GM19238 (cell line): Measurements from ENCODE around the gene MED27.
"Not testable (repeated sequence)": the region's sequence is repeated elsewhere in the genome, so short reads cannot be mapped to it uniquely, and the experiment has no call there.

Experiments
- DNase-seq: peaks from one replicate; pipeline ENCODE4 v3.0.0; 2011; ENCODE audit warnings: low spot score; ENCODE audit not compliant: insufficient read length

Gene MED27

DNA sequence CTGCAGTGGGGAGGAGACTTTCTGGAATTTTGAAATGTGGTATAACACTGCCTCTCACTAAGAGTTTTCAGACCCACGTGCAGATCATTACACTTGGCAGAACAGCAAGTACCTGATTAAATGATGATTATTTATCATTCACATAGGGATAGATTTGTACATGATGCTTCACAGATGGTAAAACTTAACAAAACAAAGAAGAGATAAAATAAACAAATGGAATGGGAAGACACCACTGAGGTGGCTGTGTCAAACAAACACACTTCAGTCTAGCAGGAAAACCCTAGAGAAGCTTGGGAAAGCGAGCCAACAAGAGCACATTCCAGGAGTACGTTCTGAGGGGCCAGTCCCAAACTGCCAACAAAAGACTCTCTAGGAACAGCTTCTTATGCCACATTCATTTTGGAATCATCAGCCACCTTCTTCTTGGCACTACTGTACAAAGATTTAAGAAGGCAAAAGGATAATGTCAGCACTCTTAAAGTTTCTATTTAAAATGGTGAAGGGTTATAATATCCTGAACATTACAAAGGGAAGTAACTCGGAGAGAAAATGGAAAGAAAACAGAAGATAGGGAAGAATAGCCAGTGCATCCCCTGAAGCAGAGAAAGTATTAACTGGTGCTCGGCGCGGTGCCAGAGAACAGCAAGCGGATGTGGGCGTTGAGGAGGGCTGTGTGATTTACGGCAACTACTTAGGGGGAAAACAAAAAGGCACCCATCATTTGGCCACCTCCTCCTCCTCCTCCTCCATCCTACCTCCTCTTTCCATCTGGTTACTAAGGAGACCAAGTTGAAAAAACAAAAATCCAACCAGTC lies 1.6 kb downstream of the MED27 start:
- DNase-seq: no peak

- no peak for DNase-seq
Observed at GRCh38 chr9:132075853-132076252, 3.8 kb downstream of the MED27 start.

- DNase-seq: no peak
Observed at GRCh38 chr9:132074736-132075135, 4.9 kb downstream of the MED27 start.

DNA sequence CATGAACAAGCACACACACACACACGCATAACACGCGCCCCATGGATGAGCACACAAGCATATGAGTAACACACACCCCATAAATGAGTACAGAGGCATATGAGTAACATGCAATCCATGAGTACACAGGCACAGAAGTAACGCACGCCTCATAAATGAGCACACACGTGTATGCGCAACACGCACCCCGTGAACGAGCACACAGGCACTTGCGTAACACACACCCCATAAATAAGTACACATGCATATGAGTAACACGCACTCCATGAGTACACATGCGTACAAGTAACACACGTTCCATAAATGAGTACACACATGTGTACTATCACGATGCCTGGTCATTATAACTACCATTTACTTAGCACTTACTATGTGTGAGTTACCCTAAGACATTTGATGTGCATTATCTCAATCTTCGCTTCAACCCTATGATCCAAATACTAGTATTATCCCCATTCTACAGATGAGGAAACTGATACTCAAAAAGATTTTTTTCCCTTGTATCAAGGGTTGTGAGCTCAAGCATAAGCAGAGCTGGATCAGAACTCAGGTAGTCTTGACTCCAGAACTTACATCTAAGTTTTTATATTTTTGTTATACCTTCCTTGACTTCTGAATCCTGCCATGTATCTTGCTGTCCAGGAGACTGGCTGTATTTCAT lies 7.7 kb downstream of the MED27 start:
- no peak for DNase-seq

GRCh38 chr9:132069046-132069898 lies 10.4 kb downstream of the MED27 start:
- DNase-seq: no peak

DNA sequence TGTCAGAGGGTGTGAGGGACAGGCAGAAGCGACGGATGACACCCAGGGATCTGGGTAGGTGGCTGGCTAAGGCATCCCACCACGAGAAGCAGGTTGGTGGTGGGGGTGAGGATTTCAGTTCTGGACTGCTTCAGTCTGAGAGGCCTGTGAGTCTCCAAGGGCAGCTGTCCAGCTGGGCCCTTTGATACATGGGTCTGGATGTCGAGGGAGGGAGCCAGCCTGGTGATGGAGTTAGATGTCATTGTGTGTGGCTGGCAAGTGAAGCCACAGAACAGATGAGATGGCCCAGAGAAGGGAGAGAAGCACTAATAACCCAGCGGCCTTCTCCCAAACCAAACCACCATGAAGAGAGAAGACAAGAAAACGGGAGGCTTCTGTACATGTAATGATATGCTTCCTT lies 11.1 kb downstream of the MED27 start:
- no peak for DNase-seq

GRCh38 chr9:132066511-132066910 lies 13.2 kb downstream of the MED27 start:
- DNase-seq: no peak

GRCh38 chr9:132066057-132066456 lies 13.6 kb downstream of the MED27 start:
- no peak for DNase-seq

GRCh38 chr9:132063281-132063680 lies 16.4 kb downstream of the MED27 start:
- no peak for DNase-seq

- DNase-seq: no peak
Observed at GRCh38 chr9:132062806-132063205, 16.9 kb downstream of the MED27 start.

DNA sequence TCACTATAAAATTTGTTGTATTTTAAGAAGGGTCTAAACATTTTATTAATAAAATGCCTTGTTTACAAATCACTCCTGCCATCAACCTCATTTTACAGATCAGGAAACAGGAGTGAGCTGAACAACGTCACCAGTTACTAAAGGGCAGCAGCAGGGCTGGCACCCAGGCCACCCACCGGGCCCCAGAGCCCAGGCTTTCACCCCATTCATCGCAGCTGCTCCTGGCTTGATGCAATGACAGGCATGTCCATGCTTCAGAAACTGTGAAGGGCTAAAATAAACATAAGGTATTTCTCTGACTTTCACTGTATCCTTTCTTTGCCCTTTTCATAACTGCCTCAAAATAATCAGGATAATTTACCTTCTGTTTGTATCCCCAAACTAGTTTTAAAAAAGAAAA lies 18.1 kb downstream of the MED27 start:
- DNase-seq: no peak

DNA sequence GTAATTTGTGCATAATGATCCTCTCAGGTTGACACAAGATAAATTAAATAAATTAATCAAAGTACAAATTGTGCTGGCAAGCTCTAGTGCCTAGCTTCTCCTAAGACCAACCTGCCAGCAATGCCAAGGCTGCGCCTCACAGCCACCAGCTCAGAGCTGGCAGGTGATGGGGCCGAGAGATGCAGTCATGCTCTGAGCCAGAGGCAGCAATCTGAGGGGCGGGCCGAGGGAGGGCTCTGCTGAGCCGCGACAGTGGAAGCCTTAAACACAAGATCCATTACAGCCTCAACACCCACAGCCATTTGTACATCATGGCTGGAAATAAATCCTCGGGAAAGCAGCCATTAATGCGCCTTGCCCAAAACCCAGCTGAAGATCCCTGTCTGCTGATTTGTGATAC lies 20.3 kb downstream of the MED27 start:
- DNase-seq: no peak

- DNase-seq: not testable (repeated sequence)
Observed at GRCh38 chr9:132058226-132058625, 21.4 kb downstream of the MED27 start.

- no peak for DNase-seq
Observed at GRCh38 chr9:132056717-132057560, 22.7 kb downstream of the MED27 start.

DNA sequence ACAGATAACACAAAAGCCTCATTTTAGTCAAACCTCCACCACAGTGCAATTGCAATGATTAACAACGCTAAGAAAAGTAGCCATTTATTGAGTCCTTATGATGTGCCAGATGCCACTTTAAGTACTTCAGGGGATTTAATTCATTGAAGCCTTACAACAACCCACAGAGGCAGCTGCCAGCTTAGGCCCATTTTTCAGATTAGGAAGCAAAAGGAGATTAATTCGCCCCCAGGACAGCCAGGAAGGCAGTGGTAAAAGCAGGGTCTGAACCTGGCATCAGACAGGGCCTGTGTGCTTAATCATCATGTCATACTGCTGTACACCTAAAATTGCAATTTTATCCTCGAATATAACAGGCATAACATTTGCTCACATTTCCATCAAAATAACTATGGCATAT lies 23.9 kb downstream of the MED27 start:
- DNase-seq: no peak

GRCh38 chr9:132054024-132054423 lies 25.6 kb downstream of the MED27 start:
- no peak for DNase-seq

GRCh38 chr9:132049900-132050299 lies 29.8 kb downstream of the MED27 start:
- DNase-seq: no peak

DNA sequence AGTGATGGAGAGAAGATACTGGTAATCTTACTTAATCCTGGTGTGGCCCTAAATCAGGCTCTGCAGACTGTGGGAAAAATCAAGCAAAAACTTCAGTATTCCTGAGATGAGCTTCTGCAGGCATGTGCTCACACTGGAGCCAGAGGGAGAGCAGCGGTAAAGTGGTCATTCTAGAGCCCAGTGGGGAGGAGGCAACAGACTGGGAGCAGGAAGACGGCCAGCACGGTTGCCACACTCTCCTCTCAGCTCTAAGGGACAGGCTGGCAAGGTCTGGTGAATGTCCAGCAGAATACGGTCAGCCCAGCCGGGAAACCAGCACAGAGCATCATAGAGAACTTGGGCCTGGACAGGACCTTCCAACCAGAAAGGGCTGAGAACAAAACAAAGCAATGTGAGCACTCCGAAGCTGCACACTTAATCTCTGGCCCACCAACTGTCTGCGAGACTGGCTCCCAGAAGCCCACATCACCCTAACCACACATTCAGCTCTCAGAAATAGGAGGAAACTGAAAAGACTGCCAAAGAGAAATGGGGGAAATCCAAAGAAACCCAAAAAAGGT lies 30.3 kb downstream of the MED27 start:
- DNase-seq: no peak

GRCh38 chr9:132048201-132048600 lies 31.5 kb downstream of the MED27 start:
- DNase-seq: no peak

GRCh38 chr9:132046456-132046855 lies 33.2 kb downstream of the MED27 start:
- no peak for DNase-seq
